Pancreas (tissue), 10 donors: ENCODE measurements around the gene NUPR1. TPM values are rescaled to one million over a fixed set of nuclear protein-coding genes. Genes with fewer than 3 reads are reported as not detected.
"Not testable (repeated sequence)": the region's sequence is repeated elsewhere in the genome, so short reads cannot be mapped to it uniquely, and the experiment has no call there.

ENCODE experiments used
- ATAC-seq, 4 donors: fragments of 200-7000 bp; cut with Tn5 transposase; one replicate each; pipeline versions ENCODE4 v1.8.0 to v1.9.1; 2020; ENCODE audit warnings: mild to moderate bottlenecking in 4 of 4, moderate library complexity in 4 of 4
- DNase-seq, 6 donors: peaks; one replicate each; pipeline ENCODE4 v3.0.0-alpha.2; 2020
- FAIRE-seq: peaks from 2 replicates; lab custom pipeline; 2012; peaks lifted over from hg19 to GRCh38; lab: Jason Lieb, UNC
- H3K27ac ChIP-seq, 4 donors: fragments of 200-600 bp; sonication (generic); 1 replicate in 3 of 4; 2 replicates in 1 of 4; pipeline versions ENCODE4 v1.5.0 to v1.8.0; 2020
- H3K27me3 ChIP-seq, 4 donors: fragments of 200-600 bp; one replicate each; pipeline ENCODE4 v1.8.0; 2021
- H3K36me3 ChIP-seq, 3 donors: fragments of 200-600 bp; sonication (generic) in 1 of 3; one replicate each; pipeline versions ENCODE4 v1.5.0 to v1.8.0; 2020 to 2021
- H3K4me1 ChIP-seq, 3 donors: fragments of 200-600 bp; one replicate each; pipeline ENCODE4 v1.8.0; 2021
- H3K4me3 ChIP-seq, 4 donors: fragments of 200-600 bp; sonication (generic) in 2 of 4; one replicate each; pipeline versions ENCODE4 v1.5.0 to v1.8.0; 2020 to 2021
- H3K9me3 ChIP-seq, 4 donors: fragments of 200-600 bp; one replicate each; pipeline ENCODE4 v1.8.0; 2021
- WGBS, 2 donors: extraction: QIAGEN DNeasy Blood & Tissue Kit; methylation state at CpG; one replicate each; pipeline ENCODE4 v1.1.7; 2013; 5-methylcytosine and 5-hydroxymethylcytosine counted together
- intact Hi-C, 3 donors: fragments of 100-400 bp; cut with DNase I; formaldehyde crosslinking; loops; one replicate each; pipeline versions ENCODE4 v1.11.1 to v1.14.2; 2022
- polyA plus RNA-seq, 2 donors: library from polyadenylated mRNA; stranded (reverse); fragments of 200-250 nt; gene quantifications; one replicate each; pipeline ENCODE4 v1.2.3, GENCODE V29; 2013
- total RNA-seq, 6 donors: library from RNA; stranded (reverse); fragmentation: NEBNext Ultra II Directional in 4 of 6; extraction: Animal tissue kit (Norgen Biotek cat#: 25700) in 4 of 6; gene quantifications; one replicate each; pipeline versions ENCODE4 v1.2.1 to v1.2.4, GENCODE V29; 2021 to 2023
- TF ChIP-seq, protein P1 (sequence below), 4 donors: fragments of 200-600 bp; sonication (generic) in 3 of 4; IDR thresholded peaks; one replicate each; pipeline versions ENCODE4 v1.5.0 to v1.8.0; 2021; ENCODE audit warnings: antibody characterized with exemption in 4 of 4
- donor health status: healthy with polysubstance abuse.
- donor health status: DM: no; HTN: no; CAD: no; lungs with moderate emphysema.
- donor health status: DM: no; HTN: no; CAD: no.
- donor health status: control.
- donor health status: control.
- donor health status: Bipolar disorder and iron deficiency.
- donor health status: DM: yes; HTN: yes; CAD: no.
- donor health status: DM: no; HTN: no; CAD: no.
- donor health status: DM: no; HTN: no; CAD: no.
- donor health status: DM: yes; HTN: yes; CAD: no.

Gene NUPR1
- total and polyA plus RNA-seq, 8 donors: 28.9 to 303 (median 128) TPM

DNA sequence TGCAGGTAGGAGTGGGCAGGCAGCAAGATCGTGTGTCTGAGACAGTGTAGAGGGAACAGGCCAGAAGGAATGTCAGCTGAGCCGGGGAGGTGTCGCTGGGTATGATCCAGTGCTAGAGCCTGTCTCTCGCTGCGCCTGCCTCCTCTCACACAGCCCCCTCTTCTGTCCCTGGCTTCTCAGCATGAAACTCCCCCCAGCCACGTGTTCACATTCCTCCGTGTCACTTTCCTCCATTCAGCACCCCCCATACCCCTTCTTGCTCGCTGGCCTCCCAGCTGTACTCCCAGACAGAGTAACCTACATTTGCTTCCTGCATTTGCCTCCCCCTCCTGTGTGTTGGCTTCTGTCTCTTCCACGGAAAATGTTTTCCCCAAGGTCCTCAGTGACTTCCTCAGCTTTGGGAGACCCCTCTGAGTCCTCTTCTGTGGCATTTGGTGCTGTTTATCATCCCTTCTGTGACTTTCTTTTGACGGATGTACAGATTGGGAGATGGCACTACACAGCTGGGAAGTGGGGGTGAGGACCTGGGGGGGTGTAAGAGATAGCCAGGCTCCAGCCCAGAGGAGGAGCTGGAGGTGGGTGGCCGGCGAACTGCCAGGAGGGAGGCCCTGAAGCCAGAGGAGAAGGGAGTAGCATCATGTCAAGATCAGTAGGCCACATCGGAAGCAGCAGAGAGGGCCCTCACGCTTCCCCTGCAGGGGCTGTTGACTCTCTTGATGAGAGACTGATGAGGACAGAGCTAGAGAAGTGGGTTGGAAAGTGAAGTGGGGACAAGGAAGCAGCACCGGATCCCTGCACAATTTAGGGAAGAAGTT lies 34.1 kb upstream of the NUPR1 start:
- H3K4me1 ChIP-seq: no peaks in the 10 kb centered on the region
- H3K4me3 ChIP-seq: no peak overlapping the region
- peak in 2 of 4 donors; percentile 22 to 66 for ATAC-seq
- 79 to 81% methylated on average over 15 of the region's 15 CpGs for WGBS, 2 donors
- intact Hi-C loops: no loop called here
- H3K27me3 ChIP-seq: no peaks in the 10 kb centered on the region
- no peak for FAIRE-seq
- H3K36me3 ChIP-seq: no peaks in the 10 kb centered on the region
- DNase-seq: no peak
- H3K27ac ChIP-seq: no peak overlapping the region
- TF ChIP-seq, protein P1, sequence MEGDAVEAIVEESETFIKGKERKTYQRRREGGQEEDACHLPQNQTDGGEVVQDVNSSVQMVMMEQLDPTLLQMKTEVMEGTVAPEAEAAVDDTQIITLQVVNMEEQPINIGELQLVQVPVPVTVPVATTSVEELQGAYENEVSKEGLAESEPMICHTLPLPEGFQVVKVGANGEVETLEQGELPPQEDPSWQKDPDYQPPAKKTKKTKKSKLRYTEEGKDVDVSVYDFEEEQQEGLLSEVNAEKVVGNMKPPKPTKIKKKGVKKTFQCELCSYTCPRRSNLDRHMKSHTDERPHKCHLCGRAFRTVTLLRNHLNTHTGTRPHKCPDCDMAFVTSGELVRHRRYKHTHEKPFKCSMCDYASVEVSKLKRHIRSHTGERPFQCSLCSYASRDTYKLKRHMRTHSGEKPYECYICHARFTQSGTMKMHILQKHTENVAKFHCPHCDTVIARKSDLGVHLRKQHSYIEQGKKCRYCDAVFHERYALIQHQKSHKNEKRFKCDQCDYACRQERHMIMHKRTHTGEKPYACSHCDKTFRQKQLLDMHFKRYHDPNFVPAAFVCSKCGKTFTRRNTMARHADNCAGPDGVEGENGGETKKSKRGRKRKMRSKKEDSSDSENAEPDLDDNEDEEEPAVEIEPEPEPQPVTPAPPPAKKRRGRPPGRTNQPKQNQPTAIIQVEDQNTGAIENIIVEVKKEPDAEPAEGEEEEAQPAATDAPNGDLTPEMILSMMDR (IDR thresholded peaks at IDR 0.05): no peak
- no peaks in the 10 kb centered on the region for H3K9me3 ChIP-seq

DNA sequence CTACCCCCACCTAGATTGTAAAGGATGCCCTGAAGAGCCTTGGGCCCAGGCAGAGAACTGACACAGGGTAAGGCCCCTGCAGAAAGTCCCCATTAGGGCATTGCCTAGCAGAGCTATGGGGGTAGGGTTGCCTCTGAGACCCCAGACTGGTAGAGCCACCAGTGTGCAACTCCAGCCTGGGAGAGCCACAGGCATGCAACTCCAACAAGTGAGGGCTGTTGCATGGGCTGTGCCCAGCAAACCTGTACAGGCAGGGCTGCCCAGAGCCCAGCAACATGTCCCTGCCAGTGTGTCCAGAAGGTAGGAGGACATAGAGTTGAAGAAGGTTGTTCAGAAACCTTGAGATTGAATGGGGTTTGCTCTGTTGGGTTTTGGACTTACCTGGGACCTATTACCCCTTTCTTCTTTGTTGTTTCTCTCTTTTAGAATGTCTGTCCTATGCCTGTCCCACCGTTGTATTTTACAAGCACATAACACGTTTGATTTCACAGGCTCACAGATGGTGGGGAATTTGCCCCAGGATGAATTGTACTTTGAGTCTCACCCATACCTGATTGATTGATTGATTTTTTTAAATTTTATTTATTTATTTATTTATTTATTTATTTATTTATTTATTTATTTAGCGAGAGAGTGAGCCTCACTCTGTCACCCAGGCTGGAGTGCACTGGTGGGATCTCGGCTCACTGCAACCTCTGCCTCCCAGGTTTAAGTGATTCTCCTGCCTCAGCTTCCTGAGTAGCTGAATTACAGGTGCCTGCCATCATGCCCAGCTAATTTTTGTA lies 31.4 kb upstream of the NUPR1 start:
- H3K9me3 ChIP-seq: no peaks in the 10 kb centered on the region
- no peaks in the 10 kb centered on the region for H3K4me1 ChIP-seq
- WGBS, 2 donors: 94 to 100% methylated on average over 4 of the region's 4 CpGs
- DNase-seq: no peak
- TF ChIP-seq, protein P1 (IDR thresholded peaks at IDR 0.05): no peak
- H3K27ac ChIP-seq: no peak overlapping the region
- no peak overlapping the region for H3K4me3 ChIP-seq
- ATAC-seq: no peak
- no peaks in the 10 kb centered on the region for H3K27me3 ChIP-seq
- intact Hi-C loops: no loop called here
- H3K36me3 ChIP-seq: no peaks in the 10 kb centered on the region
- FAIRE-seq: no peak

DNA sequence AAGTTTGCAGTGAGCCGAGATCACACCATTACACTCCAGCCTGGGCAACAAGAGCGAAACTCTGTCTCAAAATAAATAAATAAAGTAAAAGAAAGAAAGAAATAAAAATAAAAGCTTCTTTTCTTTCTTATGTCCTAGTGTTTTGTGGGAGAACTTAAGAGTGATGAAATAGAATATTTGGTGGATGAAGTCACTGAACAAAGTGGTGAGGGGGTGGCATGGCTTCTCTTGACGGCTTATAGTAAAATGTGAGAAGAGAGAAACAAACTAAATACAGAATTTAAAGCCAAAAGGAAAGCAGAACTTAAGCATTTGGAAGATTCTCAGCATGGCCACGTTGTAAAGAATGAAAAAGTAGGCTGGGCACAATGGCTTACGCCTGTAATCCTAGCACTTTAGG lies 30.2 kb upstream of the NUPR1 start:
- intact Hi-C loops: no loop called here
- WGBS, 2 donors: 94 to 95% methylated on average over 5 of the region's 5 CpGs
- no peak for ATAC-seq
- TF ChIP-seq, protein P1 (IDR thresholded peaks at IDR 0.05): no peak
- no peak overlapping the region for H3K4me3 ChIP-seq
- H3K9me3 ChIP-seq: no peaks in the 10 kb centered on the region
- no peaks in the 10 kb centered on the region for H3K36me3 ChIP-seq
- DNase-seq: no peak
- no peak overlapping the region for H3K27ac ChIP-seq
- H3K27me3 ChIP-seq: no peaks in the 10 kb centered on the region
- no peaks in the 10 kb centered on the region for H3K4me1 ChIP-seq
- no peak for FAIRE-seq

DNA sequence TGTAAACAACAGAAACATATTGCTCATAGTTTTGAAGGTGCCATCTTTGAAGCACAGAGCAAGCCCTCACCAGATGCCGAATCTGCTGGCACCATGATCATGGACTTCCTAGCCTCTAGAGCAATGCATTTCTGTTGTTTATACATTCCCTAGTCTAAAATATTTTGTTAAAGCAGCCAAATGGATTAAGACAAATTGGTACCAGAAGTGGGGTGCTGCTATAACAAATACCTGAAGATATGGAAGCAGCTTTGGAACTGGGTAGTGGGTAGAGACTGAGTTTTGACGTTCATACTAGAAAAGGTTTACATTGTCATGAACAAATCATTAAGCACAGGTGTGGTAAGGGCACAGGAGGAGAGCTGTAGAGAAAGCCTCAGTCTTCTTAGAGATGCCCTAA lies 28.5 kb upstream of the NUPR1 start:
- Histone ChIP-seq H3K36me3 (no peaks in the 10 kb centered on the region), H3K27ac (no peak overlapping the region), H3K27me3 (no peaks in the 10 kb centered on the region), H3K4me3 (no peak overlapping the region), H3K4me1 (no peaks in the 10 kb centered on the region), H3K9me3 (no peaks in the 10 kb centered on the region)
- TF ChIP-seq, protein P1 (IDR thresholded peaks at IDR 0.05): no peak
- WGBS, 2 donors: 93 to 97% methylated on average over 2 of the region's 2 CpGs
- ATAC-seq (no peak), DNase-seq (no peak), FAIRE-seq (no peak)
- intact Hi-C loops: no loop called here

DNA sequence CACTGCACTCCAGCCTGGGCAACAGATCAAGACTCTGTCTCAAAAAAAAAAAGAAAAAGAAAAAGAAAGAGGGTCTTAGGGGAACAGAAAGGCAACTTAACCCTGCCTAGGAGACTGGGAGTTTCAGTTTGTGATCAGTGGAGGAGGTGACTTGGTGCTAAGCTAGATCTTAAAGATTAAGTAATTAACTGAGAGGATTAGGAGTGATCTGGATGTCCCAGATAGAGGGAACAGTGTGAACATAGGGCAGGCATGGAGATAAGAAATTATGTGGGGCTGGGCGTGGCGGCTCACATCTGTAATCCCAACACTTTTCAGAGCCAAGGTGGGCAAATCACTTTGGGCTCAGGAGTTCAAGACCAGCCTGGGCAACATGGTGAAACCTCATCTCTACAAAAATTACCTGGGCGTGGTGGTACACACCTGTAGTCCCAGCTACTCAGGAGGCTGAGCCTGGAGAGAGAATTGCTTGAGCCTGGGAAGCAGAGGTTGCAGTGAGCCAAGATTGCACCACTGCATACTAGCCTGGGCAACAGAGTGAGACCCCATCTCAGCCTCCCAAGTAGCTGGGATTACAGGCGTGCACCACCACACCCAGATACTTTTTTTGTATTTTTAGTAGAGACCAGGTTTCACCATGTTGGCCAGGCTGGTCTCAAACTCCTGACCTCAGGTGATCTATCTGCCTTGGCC lies 27.6 kb upstream of the NUPR1 start:
- H3K4me1 ChIP-seq, H3K27ac ChIP-seq, H3K27me3 ChIP-seq, ATAC-seq, DNase-seq, FAIRE-seq, intact Hi-C loops, H3K36me3 ChIP-seq, H3K4me3 ChIP-seq, H3K9me3 ChIP-seq: not testable (repeated sequence)
- WGBS, 2 donors: 96 to 100% methylated on average over 4 of the region's 4 CpGs
